Ascending aorta (tissue), 2 donors: ENCODE measurements around the gene CAMK1D. TPM values are rescaled to one million over a fixed set of nuclear protein-coding genes. Genes with fewer than 3 reads are reported as not detected.

Experiments
- DNase-seq, 2 donors: peaks; one replicate each; pipeline ENCODE4 v3.0.0-alpha.2; 2019; ENCODE audit warnings: low spot score in 2 of 2
- H3K27ac ChIP-seq, 2 donors: fragments of 200-600 bp; sonication (generic); one replicate each; pipeline ENCODE4 v1.5.1; 2016 to 2017; ENCODE audit warnings: mild to moderate bottlenecking in 1 of 2
- H3K27me3 ChIP-seq: fragments of 200-600 bp; sonication (generic); one replicate; pipeline ENCODE4 v1.5.1; 2017
- H3K36me3 ChIP-seq, 2 donors: fragments of 200-600 bp; sonication (generic); one replicate each; pipeline ENCODE4 v1.5.1; 2016
- H3K4me1 ChIP-seq, 2 donors: fragments of 200-600 bp; sonication (generic); one replicate each; pipeline ENCODE4 v1.5.1; 2016 to 2017; ENCODE audit warnings: mild to moderate bottlenecking in 1 of 2
- H3K4me3 ChIP-seq, 2 donors: fragments of 200-600 bp; sonication (generic); one replicate each; pipeline ENCODE4 v1.5.1; 2016 to 2017; ENCODE audit warnings: mild to moderate bottlenecking in 1 of 2
- H3K9me3 ChIP-seq, 2 donors: fragments of 200-600 bp; sonication (generic); one replicate each; pipeline ENCODE4 v1.5.1; 2016
- CTCF ChIP-seq, 3 experiments: fragments of 200-600 bp in 2 of 3; fragments of 450-650 bp in 1 of 3; sonication (generic) in 2 of 3; IDR thresholded peaks; one replicate each; pipeline ENCODE4 v1.5.1; 2016 to 2019; ENCODE audit warnings: antibody characterized with exemption in 3 of 3, mild to moderate bottlenecking in 1 of 3, moderate library complexity in 1 of 3
- intact Hi-C: fragments of 100-400 bp; cut with DNase I; formaldehyde crosslinking; loops from one replicate; pipeline ENCODE4 v1.15.1; 2023
- total RNA-seq: library from RNA; depleted of rRNA; stranded (reverse); fragments of >200 nt; gene quantifications from one replicate; pipeline ENCODE4 v1.1.0, GENCODE V29; 2016

The CAMK1D gene
- total RNA-seq, 1 donor from 2014 or later = 4.2 TPM

- Histone ChIP-seq H3K36me3 (no peaks in the 10 kb centered on the region), H3K4me1 (peaks cover 0 to 3% of the 10 kb centered on the region in 2 donors), H3K27ac (peak overlapping the region; percentile 25 to 36), H3K27me3 (no peaks in the 10 kb centered on the region), H3K4me3 (peak overlapping the region; percentile 4 to 8), H3K9me3 (no peaks in the 10 kb centered on the region)
- no peak for DNase-seq
- intact Hi-C loops = no loop called here
- no peak for TF ChIP-seq CTCF (IDR thresholded peaks at IDR 0.05)
Observed at GRCh38 chr10:12414278-12414989, 65.1 kb downstream of the CAMK1D start.

- no peaks in the 10 kb centered on the region for H3K27me3 ChIP-seq
- peaks cover 2 to 9% of the 10 kb centered on the region in 2 donors for H3K4me1 ChIP-seq
- peaks cover 0 to 3% of the 10 kb centered on the region in 2 donors for H3K9me3 ChIP-seq
- peak overlapping the region in 1 of 2 donors; percentile 5 for H3K27ac ChIP-seq
- intact Hi-C loops = no loop called here
- no peak overlapping the region for H3K4me3 ChIP-seq
- no peaks in the 10 kb centered on the region for H3K36me3 ChIP-seq
- TF ChIP-seq CTCF (IDR thresholded peaks at IDR 0.05) = no peak
- DNase-seq = no peak
Observed at GRCh38 chr10:12416344-12417050, 67.2 kb downstream of the CAMK1D start.

- Histone ChIP-seq H3K36me3 (no peaks in the 10 kb centered on the region), H3K27me3 (no peaks in the 10 kb centered on the region), H3K9me3 (peaks cover 0 to 3% of the 10 kb centered on the region in 2 donors), H3K4me1 (peaks cover 2 to 9% of the 10 kb centered on the region in 2 donors), H3K4me3 (no peak overlapping the region), H3K27ac (peak overlapping the region in 1 of 2 donors; percentile 19)
- DNase-seq = no peak
- TF ChIP-seq CTCF (IDR thresholded peaks at IDR 0.05) = no peak
- intact Hi-C loops = no loop called here
Observed at GRCh38 chr10:12417331-12417730, 68.0 kb downstream of the CAMK1D start.

- intact Hi-C loops = loop anchor here (2.0 kb wide), 1 partner anchor 85 kb away; no protein-coding TSS in a partner anchor
- no peak overlapping the region for H3K4me3 ChIP-seq
- DNase-seq = peak in 1 of 2 donors; percentile 81
- H3K9me3 ChIP-seq = peaks cover 0 to 3% of the 10 kb centered on the region in 2 donors
- peaks cover 2 to 9% of the 10 kb centered on the region in 2 donors for H3K4me1 ChIP-seq
- no peak for TF ChIP-seq CTCF (IDR thresholded peaks at IDR 0.05)
- H3K36me3 ChIP-seq = no peaks in the 10 kb centered on the region
- H3K27ac ChIP-seq = no peak overlapping the region
- H3K27me3 ChIP-seq = no peaks in the 10 kb centered on the region
Observed at GRCh38 chr10:12418000-12418399, 68.7 kb downstream of the CAMK1D start.

- Histone ChIP-seq H3K4me3 (no peak overlapping the region), H3K27me3 (no peaks in the 10 kb centered on the region), H3K36me3 (no peaks in the 10 kb centered on the region), H3K4me1 (peaks cover 2 to 9% of the 10 kb centered on the region in 2 donors), H3K27ac (peak overlapping the region; percentile 49 to 51), H3K9me3 (peaks cover 0 to 3% of the 10 kb centered on the region in 2 donors)
- DNase-seq = no peak
- intact Hi-C loops = loop anchor here (2.0 kb wide), 1 partner anchor 86 kb away; no protein-coding TSS in a partner anchor
- TF ChIP-seq CTCF (IDR thresholded peaks at IDR 0.05) = no peak
Observed at GRCh38 chr10:12418725-12419261, 69.4 kb downstream of the CAMK1D start.
